HCT116 (cell line): ENCODE results near the gene TSC22D3.

Experiments
- CEBPB ChIP-seq: IDR thresholded peaks from 2 replicates; pipeline ENCODE4 v1.6.1; 2012; ENCODE audit warnings: low read depth
- EZH2 ChIP-seq: fragments of 200-600 bp; sonication (generic); IDR thresholded peaks from 2 replicates; pipeline ENCODE4 v1.6.1; 2017; ENCODE audit warnings: antibody characterized with exemption, mixed run types
- POLR2A ChIP-seq: IDR thresholded peaks from 2 replicates; pipeline ENCODE4 v1.7.0; 2011; ENCODE audit warnings: borderline replicate concordance; ENCODE audit not compliant: insufficient read depth, insufficient read length; ENCODE audit errors: extremely low read depth
- POLR2AphosphoS5 ChIP-seq: IDR thresholded peaks from 2 replicates; pipeline ENCODE4 v1.6.1; 2011; ENCODE audit warnings: mild to moderate bottlenecking, low read depth, low read length, moderate library complexity
- RAD21 ChIP-seq: IDR thresholded peaks from 2 replicates; pipeline ENCODE4 v1.6.1; 2012; ENCODE audit warnings: low read depth, mild to moderate bottlenecking
- YY1 ChIP-seq: IDR thresholded peaks from 2 replicates; pipeline ENCODE4 v1.6.1; 2011; ENCODE audit warnings: low read length, low read depth, moderate library complexity, mild to moderate bottlenecking; ENCODE audit not compliant: insufficient replicate concordance; ENCODE audit errors: extremely low read depth
- ZFX ChIP-seq: fragments of 450-650 bp; IDR thresholded peaks from 2 replicates; pipeline ENCODE4 v1.6.1; 2017
- ZNF274 ChIP-seq: fragments of 200-500 bp; sonication (Bioruptor generic); IDR thresholded peaks from 2 replicates; pipeline ENCODE4 v1.6.1; 2014; ENCODE audit warnings: mild to moderate bottlenecking, low read depth, low read length, inconsistent platforms
- TF ChIP-seq, protein P1 (sequence below), 3 experiments: fragments of 200-600 bp in 1 of 3; sonication (generic) in 1 of 3; IDR thresholded peaks in 2 of 3; conservative IDR thresholded peaks in 1 of 3; 2 replicates each; pipeline ENCODE4 v1.5.1; 2012 to 2017; ENCODE audit warnings: low read depth in 2 of 3, low read length in 2 of 3, antibody characterized with exemption in 1 of 3, borderline replicate concordance in 1 of 3, control low read depth in 1 of 3, mild to moderate bottlenecking in 1 of 3, mixed read lengths in 1 of 3, mixed run types in 1 of 3, moderate library complexity in 1 of 3; ENCODE audit not compliant: insufficient read depth in 1 of 3

GRCh38 chrX:107674480-107675364, 100.9 kb downstream of the TSC22D3 start:
- TF ChIP-seq POLR2AphosphoS5: no peak
- TF ChIP-seq, protein P1, sequence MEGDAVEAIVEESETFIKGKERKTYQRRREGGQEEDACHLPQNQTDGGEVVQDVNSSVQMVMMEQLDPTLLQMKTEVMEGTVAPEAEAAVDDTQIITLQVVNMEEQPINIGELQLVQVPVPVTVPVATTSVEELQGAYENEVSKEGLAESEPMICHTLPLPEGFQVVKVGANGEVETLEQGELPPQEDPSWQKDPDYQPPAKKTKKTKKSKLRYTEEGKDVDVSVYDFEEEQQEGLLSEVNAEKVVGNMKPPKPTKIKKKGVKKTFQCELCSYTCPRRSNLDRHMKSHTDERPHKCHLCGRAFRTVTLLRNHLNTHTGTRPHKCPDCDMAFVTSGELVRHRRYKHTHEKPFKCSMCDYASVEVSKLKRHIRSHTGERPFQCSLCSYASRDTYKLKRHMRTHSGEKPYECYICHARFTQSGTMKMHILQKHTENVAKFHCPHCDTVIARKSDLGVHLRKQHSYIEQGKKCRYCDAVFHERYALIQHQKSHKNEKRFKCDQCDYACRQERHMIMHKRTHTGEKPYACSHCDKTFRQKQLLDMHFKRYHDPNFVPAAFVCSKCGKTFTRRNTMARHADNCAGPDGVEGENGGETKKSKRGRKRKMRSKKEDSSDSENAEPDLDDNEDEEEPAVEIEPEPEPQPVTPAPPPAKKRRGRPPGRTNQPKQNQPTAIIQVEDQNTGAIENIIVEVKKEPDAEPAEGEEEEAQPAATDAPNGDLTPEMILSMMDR (IDR thresholded peaks at IDR 0.05 in 2 of 3, conservative IDR thresholded peaks at IDR 0.05 in 1 of 3; ENCODE audit: borderline replicate concordance in 1 of 3, insufficient read depth in 1 of 3, low read depth in 2 of 3, low read length in 2 of 3): no peak
- TF ChIP-seq YY1: no peak
- TF ChIP-seq RAD21: no peak
- TF ChIP-seq POLR2A: no peak
- no peak for TF ChIP-seq ZNF274
- TF ChIP-seq ZFX: no peak
- TF ChIP-seq EZH2: no peak
- TF ChIP-seq CEBPB: no peak
